ENCODE data around the gene NUCB2.
"Not testable (repeated sequence)": the region's sequence is repeated elsewhere in the genome, so short reads cannot be mapped to it uniquely, and the experiment has no call there.

NUCB2 gene

DNA sequence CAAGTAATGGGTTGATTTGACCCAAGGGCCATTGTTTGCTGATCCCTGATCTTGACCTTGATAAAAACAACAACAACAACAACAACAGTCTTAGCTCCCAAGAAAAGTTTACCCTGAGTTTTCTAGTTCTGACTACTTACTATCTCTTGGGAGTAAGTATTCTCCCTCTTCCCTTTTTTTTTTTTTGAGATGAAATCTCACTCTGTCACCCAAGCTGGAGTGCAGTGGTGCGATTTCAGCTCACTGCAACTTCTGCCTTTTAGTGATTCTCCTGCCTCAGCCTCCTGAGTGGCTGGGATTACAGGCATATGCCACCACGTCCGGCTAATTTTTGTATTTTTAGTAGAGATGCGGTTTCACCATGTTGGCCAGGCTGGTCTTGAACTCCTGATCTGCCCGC is 8.0 kb upstream of the NUCB2 start:
- not testable (repeated sequence) for DNase-seq (ENCODE audit: low read depth, low spot score)

DNA sequence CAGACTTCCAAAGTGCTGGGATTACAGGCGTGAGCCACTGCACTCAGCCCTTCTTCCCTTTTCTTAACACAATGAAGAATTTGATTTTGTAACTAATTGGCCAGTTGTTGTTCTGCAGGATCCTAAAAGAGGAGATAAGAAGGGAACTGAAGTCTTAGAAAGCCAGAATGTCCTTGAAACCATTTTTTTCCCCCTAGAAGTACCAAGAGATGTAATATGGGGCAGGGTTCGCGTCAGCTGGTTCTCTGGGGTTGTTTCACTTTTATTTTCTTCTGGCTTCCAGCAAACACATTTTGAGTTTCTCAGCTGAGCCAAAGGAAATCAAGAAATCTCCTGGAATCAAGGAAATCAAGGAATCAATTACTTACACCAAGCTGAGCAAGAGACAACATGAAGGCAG is 7.6 kb upstream of the NUCB2 start:
- DNase-seq (ENCODE audit: low read depth, low spot score), result no peak

DNA sequence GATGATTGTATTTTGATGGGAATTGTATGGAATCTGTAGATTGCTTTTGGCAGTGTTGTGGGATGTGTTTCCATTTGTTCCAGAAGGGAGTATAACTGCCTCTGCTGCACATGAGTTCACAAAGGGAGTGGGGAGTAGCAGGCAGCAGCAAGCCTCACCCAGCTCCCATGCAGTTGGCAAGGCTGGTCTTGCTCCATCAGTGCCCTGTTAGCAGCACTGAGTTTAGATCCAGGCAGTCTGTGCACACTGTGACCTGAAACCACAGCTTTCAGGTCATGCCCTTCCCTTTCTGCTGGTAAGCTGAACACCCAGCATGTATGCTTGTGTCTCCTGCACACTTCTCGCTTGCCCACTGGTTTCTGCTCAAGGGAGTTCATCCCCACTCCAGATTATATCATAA is 3.7 kb upstream of the NUCB2 start:
- no peak for DNase-seq (ENCODE audit: low read depth, low spot score)

DNA sequence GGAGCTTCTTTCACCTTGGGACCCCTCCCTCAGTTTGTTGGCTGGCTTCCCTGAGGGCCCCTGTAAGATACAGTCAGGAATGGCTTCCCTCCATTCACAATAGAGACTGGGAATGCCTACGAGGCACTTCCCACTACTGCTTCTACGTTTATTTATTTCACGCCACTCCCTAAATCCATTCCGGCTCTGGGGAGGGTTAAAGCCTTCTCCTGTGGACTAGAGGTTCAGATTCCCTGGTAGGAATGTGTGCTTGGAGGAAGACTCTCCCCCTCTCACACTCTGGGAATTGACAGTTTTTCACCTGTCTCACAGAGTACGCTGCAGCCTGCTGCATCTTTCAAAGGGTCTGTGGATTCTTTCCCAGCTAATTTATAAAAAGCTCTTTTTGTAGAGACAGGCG is 3.3 kb upstream of the NUCB2 start:
- no peak for DNase-seq (ENCODE audit: low read depth, low spot score)

DNA sequence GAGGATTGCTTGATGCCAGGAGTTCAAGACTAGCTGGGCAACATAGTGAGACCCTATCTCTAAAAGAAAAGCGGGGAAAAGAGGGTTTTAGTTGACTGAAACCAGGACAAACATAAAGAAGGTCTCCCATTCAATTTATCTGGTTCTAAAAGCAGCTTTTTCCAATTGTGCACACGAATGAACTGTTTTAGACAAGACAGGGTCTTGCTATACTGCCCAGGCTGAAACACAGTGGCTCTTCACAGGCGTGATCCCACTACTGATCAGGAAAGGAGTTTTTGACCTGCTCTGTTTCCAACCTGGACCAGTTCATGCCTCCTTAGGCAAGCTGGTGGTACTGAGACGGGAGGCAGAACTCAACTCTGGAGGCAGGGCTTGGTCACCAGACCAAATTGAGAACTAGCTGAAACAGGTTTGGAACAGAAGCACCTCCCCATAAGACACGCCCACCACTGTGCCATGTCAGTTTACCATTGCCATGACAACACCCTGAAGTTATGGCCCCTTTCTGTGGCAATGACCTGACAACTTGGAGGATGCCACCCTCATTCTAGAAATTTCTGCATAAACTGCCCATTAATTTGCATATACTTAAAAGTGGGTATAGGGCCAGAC is 2.8 kb upstream of the NUCB2 start:
- DNase-seq (ENCODE audit: low read depth, low spot score), result no peak

DNA sequence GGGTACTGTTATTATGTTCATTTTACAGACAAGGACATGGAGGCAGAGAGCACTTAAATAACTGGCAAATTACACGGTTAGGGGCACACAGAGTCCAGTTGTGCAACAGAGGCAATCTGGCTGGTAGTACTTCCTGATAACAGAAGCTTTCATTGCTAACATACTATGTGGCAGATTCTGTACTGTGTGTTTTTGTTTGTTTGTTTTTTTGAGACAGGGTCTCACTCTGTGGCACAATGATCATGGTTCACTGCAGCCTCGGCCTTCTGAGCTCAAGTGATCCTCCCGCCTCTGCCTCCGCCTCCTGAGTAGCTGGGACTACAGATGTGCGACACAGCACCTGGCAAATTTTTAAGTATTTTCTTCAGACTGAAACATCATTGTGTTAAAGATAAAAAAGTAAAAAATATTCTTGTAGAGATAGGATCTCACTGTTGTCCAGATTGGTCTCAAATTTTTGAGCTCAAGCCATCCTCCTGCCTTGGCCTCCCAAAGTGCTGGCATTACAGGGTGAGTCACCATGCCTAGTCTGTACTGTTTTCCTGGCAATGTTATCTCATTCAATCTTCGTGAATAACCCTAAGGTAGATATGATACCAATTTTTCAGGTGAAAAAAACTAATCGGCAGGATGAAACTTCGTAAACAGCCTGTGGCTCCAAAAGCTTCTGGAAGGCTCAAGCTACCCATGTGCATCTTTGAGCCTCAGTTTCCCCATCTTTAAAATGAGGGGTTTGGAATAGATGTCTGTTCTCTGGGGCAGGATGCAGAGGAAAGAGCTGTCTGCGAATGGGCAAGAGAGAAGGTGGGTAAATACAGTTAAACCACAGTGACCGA is 921 bp upstream of the NUCB2 start:
- DNase-seq (ENCODE audit: low read depth, low spot score), result no peak

DNA sequence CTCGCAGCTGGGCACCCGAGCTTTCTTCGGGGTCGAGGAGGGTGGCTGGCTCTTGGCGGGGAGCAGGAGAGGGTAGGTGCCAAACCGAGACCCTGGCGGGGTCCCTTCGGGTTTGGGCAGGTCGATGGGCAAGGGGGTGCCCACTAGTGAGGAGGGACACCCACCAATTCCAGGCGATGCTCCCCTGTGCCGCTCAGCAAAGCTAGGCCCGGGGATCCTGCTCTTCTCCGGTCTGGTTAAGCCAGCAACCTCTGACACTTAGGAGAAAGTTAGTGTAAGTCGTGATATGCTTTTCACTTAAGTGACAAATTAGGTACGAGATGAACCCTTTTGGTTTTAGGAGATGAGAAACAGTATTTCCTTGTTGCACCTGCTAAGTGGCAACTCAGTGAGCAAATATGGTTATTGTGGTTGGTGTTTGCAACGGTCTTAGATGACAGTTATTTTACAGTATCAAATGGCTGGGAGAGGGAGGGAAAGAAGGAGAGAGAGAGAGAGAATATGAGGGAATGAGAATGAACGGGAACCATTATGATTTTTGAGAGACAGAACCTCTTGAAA is 565 bp downstream of the NUCB2 start:
- DNase-seq (ENCODE audit: low read depth, low spot score), result no peak

DNA sequence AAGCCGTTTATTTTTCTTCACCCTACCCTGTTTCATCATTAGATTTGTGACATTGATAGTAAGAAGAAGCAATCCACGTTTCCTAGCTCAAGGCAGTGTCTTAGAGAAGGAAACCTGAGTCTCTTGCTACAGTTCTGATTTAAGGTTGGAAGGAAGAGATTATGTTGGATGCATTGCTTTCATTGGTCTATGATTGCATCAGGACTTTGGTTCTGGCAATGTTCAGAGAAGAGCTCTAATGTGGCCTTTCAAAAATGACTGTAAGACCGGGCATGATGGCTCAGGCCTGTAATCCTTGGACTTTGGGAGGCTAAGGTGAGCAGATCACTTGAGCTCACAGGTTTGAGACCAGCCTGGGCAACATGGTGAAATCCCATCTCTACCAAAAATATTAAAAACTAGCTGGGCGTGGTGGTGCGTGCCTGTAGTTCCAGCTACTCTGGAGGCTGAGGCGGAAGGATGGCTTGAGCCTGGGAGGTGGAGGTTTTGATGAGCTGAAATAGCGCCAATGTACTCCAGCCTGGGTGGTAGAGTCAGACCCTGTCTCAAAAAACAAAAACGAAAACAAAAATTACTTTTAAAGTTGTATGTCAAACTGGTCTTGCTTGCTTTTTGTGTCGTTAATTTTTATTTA is 4.1 kb downstream of the NUCB2 start:
- no peak for DNase-seq (ENCODE audit: low read depth, low spot score)

DNA sequence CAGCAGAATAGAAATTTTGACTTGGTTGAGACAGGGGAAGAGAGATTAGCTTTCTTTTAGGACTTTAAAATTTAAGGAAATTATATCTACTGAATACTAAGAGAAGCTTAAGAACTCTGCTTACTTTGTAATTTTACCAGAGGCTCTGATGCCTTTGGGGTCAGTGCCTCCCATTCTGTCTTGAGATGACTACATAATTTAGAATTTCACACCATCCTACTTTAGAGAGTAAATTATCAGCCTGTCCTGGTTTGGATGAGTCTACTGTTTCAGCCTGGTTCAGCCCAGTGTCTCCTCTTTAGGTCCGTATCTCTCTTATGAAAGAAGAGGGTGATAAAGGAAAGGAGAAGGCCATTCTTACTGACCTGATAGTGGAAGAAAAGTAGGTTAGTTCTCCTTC is 9.8 kb downstream of the NUCB2 start:
- DNase-seq (ENCODE audit: low read depth, low spot score), result no peak

DNA sequence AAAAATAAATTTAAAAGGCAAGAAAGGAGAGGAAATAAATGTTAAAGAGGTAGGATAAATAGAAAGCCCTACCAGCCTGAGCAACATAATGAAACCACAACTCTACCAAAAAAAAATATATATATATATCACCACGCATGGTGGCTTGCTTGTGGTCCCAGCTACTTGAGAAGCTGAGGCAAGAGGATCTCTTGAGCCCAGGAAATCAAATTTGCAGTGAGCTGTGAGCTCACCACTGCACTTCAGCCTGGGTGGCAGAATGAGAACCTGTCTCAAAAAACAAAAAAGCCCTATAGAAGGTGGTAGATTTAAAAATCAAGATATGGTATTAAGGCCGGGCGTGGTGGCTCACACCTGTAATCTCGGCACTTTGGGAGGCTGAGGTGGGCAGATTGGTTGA is 10.5 kb downstream of the NUCB2 start:
- no peak for DNase-seq (ENCODE audit: low read depth, low spot score)

DNA sequence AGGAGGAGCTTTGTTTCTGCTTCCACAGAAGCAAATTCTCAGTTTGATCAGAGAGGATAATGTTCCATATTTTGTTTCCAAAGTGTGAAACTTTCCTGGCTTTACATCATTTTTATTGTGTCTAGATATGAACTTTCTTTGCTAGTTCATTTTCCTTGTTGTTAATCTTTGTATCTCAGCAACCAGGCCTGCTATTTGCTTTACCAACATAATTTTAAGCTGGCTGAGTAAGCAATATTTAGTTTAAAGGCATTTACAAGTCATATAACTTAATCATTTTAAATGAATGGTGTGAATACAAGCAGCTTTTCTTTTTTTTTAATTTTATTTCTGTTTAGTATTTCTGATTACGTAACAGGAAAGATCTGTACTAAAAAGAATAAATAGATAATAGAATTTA is 15.2 kb downstream of the NUCB2 start:
- no peak for DNase-seq (ENCODE audit: low read depth, low spot score)

DNA sequence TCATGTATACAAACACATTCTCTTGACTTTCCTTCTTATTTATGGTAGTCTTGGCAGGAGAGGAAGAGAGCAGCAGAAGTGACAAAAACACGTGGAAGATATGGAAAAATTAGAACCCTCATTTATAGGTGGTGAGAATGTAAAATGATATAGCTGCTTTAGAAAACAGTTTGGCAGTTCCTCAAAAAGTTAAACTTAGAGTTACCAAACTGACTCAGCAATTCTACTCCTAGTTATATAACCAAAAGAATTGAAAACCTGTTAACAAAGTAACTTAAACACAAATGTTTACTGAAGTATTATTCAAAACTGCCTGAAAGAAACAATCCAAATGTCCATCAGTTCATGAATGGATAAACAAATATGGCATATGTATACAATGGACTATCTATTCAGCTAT is 16.8 kb downstream of the NUCB2 start:
- no peak for DNase-seq (ENCODE audit: low read depth, low spot score)

DNA sequence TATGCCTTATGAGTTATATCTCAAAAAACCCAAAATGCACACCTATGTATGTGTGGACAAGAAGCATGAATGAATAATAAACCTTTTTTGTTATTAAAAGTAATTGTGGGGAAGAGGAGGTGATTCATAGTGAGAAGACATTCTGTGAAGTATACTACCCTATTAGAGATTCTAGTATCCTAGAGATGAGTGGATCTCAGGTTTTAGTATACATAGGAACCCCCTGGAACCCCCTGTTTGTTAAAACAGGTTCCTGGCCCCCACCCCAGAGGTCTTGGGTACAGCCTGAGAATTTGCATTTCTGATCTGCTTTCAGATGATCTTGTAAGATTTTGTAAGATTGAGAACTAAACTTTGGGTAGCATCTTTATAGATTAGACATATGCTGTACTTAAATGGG is 17.5 kb downstream of the NUCB2 start:
- no peak for DNase-seq (ENCODE audit: low read depth, low spot score)

DNA sequence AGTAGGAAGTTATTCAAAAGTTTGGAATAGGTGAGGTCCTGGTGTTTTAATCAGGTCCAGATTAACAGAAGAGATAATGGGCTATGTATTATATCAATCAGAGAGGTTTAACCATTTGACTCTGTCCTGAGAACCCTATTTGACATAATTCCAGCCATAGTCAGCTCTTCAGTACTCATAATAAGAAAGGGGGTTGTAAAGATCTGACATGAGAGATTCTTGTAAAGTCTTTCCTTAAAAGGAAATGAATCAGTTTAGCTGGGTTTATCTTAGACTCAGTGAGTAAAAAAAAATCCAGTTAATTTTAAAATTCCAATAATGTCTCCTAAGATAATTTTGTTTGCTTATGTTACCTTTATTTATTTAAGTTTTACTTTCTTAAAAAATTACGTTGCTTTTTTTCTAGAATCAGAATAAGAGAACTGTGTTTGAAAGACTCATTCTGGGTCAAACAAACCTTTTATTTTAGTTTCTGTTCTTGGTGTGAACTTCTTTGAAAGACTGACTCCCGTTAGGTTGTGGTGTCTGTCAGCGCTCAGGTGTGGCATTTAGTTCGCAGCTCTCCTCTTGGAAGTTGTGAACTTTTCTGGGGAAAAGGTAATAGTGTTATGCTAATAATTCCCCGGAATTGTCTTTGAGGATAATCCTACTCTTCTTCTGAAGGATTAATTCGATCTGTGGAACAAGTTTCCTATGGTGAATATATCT is 20.5 kb downstream of the NUCB2 start:
- no peak for DNase-seq (ENCODE audit: low read depth, low spot score)

DNA sequence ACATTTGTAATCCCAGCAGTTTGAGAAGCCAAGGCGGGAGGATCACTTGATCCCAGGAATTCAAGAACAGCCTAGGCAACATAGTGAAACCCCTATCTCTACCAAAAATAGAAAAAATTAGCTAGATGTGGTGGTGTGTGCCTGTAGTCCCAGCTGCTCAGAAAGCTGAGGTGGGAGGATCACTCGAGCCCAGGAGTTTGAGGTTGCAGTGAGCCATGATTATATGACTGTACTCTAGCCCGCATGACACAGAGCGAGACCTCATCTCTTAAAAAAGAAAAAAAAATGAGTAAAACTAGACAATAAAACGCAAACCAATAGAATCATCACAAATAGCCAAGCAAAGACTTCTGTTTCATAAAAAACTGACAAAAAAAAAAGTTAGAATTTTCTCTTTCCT is 21.8 kb downstream of the NUCB2 start:
- DNase-seq (ENCODE audit: low read depth, low spot score), result no peak

DNA sequence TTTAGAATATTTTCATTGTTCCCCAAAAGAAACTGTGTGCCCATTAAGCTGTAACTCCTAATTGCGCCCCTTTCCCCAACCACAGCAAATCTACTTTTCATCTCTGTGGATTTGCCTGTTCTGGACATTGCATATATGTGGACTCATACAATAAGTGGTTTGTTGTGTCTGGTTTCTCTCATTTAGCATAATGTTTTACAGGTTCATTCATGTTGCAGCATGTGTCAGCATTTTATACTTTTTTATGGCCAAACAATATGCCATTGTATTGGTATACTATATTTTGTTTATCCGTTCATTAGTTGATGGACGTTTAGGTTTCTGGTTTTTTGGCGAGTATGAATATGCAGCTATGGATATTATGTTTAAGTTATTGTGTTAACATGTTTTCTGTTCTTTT is 23.8 kb downstream of the NUCB2 start:
- no peak for DNase-seq (ENCODE audit: low read depth, low spot score)

DNA sequence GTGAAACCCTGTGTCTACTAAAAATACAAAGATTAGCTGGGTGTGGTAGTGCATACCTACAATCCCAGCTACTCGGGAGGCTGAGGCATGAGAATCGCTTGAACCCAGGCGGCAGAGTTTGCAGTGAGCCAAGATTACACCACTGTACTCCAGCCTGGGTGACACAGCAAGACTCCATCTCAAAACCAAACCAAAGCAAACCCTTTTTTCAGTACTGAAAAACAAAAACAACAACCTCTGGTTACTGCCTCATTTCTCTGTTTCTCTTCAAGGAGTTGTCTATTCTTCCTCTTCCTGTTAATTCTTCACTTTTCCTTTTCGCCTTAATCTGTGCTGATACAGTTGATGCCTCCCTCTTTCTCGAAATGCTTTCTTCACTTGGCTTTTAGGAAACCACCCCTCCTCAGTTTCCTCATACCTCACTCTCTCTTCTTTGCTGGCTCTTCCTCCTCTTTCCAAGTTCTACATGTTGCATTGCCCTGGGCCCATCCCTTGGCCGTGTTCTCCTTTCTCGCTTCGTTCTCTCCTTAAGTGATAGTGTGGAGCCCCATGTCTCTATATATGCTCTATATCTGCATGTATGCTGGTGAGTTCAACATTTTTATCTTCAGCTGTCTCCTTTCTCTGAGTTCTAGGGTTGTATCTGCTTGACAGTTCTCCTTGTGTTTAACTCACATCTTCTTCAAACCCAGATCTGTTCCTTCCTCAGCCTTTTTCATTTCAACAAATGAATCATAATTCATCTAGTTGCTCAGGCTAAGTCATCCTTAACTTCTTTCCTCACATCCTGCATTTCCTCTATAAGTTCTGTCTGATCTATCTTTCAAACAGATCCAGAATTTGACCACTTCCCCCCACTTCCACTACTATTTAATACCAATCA is 37.1 kb downstream of the NUCB2 start:
- no peak for DNase-seq (ENCODE audit: low read depth, low spot score)

DNA sequence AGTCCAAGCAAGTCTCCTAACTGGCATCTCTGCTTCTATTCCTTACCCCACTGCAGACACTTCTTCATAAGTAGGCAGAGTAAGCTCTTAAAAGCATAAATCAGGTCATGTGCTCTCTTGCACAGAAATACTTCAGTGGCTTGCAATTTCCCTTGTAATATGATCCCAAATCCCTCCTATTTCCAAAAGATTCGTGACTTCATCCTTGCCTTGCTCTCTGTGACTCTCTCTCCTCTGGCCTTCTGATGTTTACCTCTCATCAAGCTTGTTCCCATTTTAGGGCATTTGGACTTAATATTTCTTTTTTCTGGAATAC is 37.7 kb downstream of the NUCB2 start:
- peak; percentile 18 for DNase-seq (ENCODE audit: low read depth, low spot score)

DNA sequence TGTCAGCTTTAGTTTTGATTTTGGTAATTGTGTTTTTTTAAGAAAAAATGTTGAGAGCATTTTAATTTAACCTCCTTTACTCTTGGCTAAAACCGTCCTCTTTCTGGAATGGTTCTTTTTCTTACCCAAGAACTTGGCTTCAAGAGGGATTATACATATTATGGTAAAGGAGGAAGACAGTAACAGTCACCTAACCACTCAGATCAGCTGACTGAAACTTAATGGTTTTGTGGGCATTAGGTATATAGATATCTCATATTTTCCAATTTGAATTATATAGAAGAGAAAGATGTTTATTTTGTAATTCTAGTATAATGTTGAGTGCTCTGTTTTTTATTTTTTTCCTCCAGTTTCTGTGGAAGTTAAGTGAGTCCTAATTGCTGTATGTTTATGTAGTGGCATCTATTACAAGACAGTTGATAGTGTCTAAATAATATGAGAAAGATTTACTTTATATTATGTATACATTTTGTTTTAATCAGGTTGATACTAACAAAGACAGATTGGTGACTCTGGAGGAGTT is 38.4 kb downstream of the NUCB2 start:
- DNase-seq (ENCODE audit: low read depth, low spot score), result no peak

DNA sequence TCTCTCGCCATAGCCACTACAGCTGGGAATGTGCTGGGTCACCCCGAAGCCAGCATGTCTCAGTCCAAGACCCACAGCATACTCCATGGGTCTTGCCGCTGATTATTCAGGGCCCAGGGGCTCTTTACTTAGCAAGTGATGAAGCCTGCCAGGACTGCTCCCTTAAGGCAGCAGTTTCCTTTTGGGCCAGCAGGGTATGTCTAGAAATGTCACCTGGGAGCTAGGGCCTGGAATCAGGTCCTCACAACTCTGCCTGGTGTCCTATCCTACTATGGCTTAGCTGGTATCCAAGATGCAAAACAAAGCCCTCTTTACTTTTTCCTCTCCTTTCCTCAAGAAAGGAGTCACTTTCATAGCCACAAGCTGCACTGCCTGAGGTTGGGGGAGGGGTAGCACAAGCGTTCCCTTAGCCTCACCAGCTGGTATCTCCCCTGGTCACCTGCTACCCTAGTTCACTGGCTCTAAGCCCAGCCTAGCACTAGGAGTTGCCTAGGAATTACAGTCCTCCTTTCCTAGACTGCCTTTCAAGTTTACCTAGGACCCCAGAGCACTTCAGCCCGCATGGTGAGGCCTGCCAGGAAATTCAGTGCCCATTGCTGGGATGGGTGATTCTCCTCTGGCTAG is 52.4 kb downstream of the NUCB2 start:
- DNase-seq (ENCODE audit: low read depth, low spot score), result no peak

DNA sequence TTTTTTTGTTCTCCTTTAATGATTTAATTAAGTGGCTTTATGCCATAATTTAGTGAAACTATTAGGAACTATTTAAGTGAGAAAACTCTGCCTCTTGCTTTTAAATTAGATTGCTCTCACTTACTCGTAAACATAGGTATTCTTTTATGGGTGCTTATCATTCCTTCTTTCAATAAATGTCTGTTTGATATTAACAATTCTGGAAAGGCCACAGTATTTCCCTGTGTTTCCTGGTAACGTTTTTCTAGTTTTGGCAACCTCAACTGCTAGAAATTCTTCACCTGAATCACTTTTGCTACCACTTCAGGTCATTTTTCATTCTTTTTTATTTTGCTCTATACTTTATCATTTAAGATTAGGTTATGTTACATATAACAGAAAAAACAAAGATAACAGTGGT is 55.1 kb downstream of the NUCB2 start:
- DNase-seq (ENCODE audit: low read depth, low spot score), result no peak

All from smooth muscle cell of the brain vasculature (primary cell).